KOPT-K1 (cell line): Measurements from ENCODE around the gene FTCDNL1.

Experiments
- H3K27ac ChIP-seq: fragments of 200-600 bp; sonication (generic); 2 replicates; pipeline ENCODE4 v1.5.1; 2016; ENCODE audit warnings: antibody characterized with exemption, mild to moderate bottlenecking, low read depth, low read length; ENCODE audit not compliant: poor library complexity, severe bottlenecking
- H3K36me3 ChIP-seq: fragments of 200-600 bp; sonication (generic); 2 replicates; pipeline ENCODE4 v1.5.1; 2017; ENCODE audit warnings: antibody characterized with exemption, mild to moderate bottlenecking, low read length, moderate library complexity; ENCODE audit not compliant: insufficient read depth
- H3K9me3 ChIP-seq: fragments of 200-600 bp; sonication (generic); 2 replicates; pipeline ENCODE4 v1.5.1; 2017; ENCODE audit warnings: antibody characterized with exemption, low read length, mild to moderate bottlenecking; ENCODE audit not compliant: insufficient read depth, poor library complexity, severe bottlenecking

FTCDNL1 gene

DNA sequence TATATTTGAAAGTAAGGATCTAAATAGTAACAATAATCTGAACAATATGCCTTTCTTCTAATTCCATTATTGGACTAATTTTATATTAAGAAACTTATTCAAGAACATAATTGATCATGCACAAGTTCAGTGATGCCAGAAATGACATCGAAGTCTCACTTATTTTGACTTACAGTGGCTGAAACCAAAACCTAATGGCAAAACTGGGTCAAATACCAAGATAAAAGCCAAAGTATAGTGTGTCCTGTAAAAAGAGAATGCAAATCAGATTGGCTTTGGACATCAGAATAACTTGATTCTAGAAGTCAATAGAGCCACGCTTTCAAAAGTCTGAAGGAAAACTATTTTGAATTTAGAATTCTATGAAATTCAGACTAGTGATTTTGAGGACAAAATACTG lies 137.2 kb downstream of the FTCDNL1 start:
- H3K36me3 ChIP-seq: no peaks in the 10 kb centered on the region
- H3K27ac ChIP-seq: no peak overlapping the region
- H3K9me3 ChIP-seq: no peaks in the 10 kb centered on the region

DNA sequence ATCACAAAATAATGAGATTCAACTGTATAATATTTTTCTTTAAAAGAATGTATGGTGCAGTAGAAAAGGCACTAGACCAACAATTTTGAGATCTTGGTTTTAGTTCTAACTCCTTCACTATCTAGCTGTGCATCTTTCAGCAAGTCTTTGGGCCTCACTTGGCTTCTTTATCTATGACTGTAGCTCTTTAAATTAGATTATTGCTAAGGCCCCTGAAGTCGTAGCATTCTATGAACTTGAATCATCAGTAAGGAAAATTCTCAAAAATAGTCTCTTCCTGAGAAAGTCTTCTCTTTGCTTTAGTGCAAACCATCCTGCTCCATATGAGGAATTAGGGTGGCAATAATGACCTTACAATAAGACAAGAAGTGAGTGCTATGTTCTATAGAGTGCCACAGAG lies 140.4 kb downstream of the FTCDNL1 start:
- Histone ChIP-seq H3K9me3 (peaks cover 10% of the 10 kb centered on the region), H3K27ac (no peak overlapping the region), H3K36me3 (no peaks in the 10 kb centered on the region)
